Muscle of back (tissue), 11 donors: Measurements from ENCODE around the gene SCN7A. TPM values are rescaled to one million over a fixed set of nuclear protein-coding genes. Genes with fewer than 3 reads are reported as not detected.
"Not testable (repeated sequence)": the region's sequence is repeated elsewhere in the genome, so short reads cannot be mapped to it uniquely, and the experiment has no call there.

Experiments
- DNase-seq, 3 donors: peaks; one replicate each; pipeline versions ENCODE4 v3.0.0 to v3.0.0-alpha.2; 2013
- polyA plus RNA-seq, 10 donors: library from polyadenylated mRNA; unstranded; fragments of 120-200 nt; gene quantifications; one replicate each; pipeline ENCODE4 v1.2.1, GENCODE V29; 2013; ENCODE audit not compliant: insufficient read length in 10 of 10

SCN7A gene
- polyA plus RNA-seq, 10 donors, result 42.8 to 85.7 (median 55.6) TPM

GRCh38 chr2:166455823-166456222, 38.2 kb downstream of the SCN7A start:
- DNase-seq, result not testable (repeated sequence)

GRCh38 chr2:166454006-166454595, 39.9 kb downstream of the SCN7A start:
- no peak for DNase-seq

DNA sequence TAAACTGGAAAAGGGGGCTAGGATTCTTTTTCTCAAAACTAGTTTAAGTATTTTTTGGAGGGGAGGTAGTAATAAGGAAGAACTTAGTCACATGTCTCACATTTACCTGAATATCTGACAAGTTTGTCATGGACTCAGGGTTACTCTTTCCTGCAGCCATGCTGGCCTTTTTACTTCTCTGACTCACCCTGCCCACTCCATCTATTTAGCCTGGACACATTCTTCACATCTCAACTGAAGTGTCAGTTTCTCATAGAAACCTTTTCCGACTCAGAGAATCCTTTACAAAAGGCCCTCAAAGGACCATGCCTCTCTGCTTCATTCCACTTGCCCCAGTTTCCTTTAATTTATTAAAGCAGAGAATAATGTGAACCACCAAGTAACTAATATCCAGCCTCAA, 42.6 kb downstream of the SCN7A start:
- no peak for DNase-seq

GRCh38 chr2:166449439-166449838, 44.6 kb downstream of the SCN7A start:
- DNase-seq, result no peak

DNA sequence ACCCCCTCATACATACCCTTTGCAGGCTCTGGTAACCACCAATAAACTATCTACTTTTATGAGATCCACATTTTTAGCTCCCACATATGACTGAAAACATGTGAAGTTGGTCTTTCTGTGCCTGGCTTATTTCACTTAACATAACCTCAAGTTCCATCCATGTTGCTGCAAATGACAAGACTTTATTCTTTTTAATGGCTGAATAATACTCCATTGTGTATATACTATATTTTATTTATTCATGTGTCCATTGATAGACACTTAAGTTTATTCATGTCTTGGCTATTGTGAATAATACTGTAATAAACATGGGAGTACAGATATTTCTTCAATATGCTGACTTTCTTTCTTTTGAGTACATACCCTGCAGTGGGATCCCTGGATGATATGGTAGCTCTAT, 45.9 kb downstream of the SCN7A start:
- no peak for DNase-seq

DNA sequence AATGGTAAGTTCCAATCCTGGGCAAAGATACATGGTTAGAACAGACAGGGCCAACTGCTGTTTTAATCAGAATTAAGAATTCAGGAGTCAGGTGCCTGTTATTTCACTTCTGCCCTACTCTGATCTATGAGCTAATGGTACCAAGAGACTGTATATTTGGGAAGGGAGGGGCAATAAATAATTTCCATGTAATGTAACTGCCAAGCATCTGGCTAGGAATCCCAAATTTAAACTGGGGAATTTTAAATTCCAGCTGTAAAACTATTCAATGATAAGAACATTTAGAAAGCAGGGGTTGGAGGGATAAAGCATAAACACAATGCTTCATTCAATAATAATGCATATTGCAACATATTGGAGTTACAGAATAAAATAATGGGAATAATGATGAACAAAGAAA, 49.7 kb downstream of the SCN7A start:
- DNase-seq, result peak; percentile 0 to 52 (median 14)

DNA sequence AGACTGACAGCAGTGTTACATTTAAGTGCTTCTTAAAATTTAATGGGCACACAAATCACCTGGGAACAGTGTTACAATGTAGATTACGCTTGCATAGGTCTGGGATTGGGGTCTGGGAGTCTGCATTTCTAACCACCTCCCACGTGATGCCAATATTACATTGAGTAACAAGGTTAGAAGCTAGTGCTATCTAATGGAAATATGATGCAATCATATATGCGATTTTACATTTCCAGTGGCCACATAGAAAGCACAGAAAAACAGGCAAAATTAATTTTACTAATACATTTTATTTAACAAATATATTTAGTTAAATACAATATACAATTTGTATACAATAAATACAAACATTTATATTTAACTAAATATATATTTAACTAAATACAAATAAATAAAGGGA, 53.7 kb downstream of the SCN7A start:
- DNase-seq, result no peak

DNA sequence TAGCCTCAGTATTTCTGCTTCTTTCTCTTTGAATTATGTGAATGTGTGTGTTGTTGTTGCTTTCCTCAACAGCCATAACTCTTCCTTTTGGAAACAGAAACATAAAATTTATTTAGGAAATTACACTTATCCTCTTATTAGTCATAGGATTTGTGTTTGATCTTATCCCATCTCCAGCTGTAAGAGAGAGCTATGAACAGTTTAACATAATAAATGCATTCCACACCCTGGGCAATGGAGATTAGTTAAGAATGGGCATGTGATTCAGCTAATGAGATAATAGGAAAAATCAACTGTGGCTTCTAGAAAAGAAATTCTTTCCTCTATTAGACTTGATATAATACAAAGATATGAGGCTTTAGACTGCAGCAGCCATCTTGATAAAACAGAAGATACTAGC, 55.0 kb downstream of the SCN7A start:
- no peak for DNase-seq

GRCh38 chr2:166436976-166437375, 57.1 kb downstream of the SCN7A start:
- DNase-seq, result no peak

DNA sequence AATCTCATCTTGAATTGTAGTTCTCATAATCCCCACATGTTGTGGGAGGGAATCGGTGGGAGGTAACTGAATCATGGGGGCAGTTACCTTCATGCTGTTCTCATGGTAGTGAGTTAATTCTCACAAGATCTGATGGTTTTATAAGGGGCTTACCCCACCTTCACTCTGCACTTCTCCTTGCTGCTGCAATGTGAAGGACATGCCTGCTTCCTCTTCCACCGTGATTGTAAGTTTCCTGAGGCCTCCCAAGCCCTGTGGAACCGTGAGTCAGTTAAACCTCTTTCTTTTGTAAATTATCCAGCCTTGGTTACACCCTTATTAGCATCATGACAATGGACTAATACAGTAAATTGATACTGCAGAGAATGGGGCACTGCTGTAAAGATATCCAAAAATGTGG, 57.9 kb downstream of the SCN7A start:
- no peak for DNase-seq

- DNase-seq, result no peak
Measured at GRCh38 chr2:166434491-166434890, 59.6 kb downstream of the SCN7A start.

DNA sequence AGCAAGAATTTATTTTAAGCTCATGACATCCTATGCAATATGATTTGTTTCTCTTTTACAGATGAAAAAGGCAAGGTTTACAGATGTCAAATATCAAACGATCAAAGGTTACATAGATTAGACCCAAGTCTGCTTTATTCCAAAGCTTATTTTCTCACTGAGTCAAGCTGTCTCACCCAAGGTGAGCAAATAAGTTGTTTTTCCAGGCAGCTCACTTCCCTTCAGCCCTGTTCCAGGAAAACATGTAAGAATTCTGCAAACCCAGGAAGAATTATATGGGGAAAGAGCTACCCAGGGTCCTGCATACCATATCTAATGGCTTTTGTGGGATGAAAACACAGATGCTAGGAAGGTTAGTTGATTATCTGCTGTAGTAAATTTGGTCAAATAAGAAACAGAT, 60.6 kb downstream of the SCN7A start:
- no peak for DNase-seq

DNA sequence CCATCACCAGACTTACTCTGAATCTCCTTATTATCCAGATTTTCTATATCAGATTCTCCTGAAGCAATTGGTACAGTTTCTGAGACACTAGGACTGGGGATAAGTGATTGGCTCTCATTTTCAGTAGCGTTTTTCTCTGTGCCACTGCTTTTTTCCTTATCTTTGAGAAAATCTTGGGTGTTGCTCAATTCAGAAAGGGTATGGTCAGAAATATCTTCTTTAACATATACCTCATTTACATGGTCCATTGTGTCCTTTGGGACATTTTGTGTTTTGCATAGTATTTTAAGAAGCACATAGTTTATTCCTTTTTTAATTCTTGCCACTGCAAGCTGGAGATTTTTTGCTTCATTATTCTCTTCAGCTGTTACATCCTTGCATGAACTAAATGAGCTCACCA, 61.7 kb downstream of the SCN7A start:
- DNase-seq, result no peak

- DNase-seq, result no peak
Measured at GRCh38 chr2:166424841-166425240, 69.2 kb downstream of the SCN7A start.

GRCh38 chr2:166419616-166419934, 74.5 kb downstream of the SCN7A start:
- DNase-seq, result peak in 2 of 3 donors; percentile 13 to 20

DNA sequence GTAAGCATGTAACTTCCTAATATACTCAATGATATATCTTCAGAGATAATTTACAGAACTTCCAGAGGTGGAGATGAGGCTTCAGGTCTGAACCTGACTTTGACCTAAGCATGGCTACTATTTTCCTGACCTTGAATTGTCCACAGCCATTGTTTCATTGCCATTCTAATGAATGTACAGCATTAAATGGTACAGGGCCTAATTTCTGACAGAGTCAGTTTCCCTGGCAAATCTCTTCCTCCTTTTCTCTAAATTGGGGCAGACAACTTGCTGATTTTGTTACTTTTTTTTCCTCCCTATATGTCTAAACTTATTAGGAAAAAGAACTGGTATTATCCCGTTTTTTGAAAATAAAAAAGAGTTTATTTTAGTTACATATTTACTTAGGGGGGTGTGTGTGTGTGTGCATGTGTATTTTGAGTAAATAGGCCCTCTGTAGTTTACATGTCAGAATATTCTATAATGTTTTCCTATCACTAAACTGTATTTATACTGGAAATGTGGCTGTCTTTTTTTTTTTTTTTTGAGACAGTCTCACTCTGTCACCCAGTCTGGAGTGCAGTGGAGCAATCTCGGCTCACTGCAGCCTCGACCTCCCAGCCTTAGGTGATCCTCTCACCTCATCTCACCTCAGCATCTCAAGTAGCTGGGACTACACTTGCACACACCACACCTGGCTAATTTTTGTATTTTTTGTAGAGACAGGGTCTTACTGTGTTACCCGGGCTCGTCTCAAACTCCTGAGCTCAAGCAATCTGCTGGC, 75.0 kb downstream of the SCN7A start:
- DNase-seq, result no peak

GRCh38 chr2:166417669-166418068, 76.4 kb downstream of the SCN7A start:
- peak; percentile 28 to 49 (median 33) for DNase-seq

GRCh38 chr2:166413255-166413654, 80.8 kb downstream of the SCN7A start:
- no peak for DNase-seq

DNA sequence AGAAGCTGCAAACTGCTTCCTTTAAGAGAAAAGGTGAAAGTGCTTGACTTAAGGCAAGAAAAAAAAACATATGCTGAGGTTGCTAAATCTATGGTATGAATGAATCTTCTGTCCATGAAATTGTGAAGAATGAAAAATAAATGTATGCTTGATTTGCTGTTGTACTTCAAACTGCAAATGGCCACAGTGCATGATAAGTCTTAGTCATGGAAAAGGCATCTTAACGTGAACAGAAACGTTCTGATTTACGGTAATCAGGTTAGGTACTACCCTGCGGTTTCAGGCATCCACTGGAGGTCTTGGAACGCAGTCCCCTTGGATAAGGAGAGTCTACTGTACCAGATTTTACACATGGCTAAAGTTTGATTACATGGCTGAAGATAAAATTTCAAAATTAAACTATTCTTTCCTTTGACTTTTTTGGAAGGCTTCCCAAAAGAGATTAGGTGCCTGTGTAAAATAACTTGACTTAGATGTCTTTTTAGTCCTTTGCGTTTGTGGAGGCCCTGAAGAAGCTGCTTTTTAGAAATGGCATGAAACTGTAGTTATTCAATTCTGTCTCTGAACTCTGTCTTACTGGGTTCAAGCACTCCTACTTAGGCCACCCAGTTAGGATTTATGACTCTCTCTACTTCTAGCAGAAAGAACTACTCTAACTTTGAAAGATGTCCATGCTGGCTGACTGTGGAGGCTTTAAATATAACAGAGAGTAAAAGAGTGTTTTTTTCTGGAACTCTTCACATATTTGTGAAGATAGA, 82.4 kb downstream of the SCN7A start:
- peak in 1 of 3 donors; percentile 33 for DNase-seq

DNA sequence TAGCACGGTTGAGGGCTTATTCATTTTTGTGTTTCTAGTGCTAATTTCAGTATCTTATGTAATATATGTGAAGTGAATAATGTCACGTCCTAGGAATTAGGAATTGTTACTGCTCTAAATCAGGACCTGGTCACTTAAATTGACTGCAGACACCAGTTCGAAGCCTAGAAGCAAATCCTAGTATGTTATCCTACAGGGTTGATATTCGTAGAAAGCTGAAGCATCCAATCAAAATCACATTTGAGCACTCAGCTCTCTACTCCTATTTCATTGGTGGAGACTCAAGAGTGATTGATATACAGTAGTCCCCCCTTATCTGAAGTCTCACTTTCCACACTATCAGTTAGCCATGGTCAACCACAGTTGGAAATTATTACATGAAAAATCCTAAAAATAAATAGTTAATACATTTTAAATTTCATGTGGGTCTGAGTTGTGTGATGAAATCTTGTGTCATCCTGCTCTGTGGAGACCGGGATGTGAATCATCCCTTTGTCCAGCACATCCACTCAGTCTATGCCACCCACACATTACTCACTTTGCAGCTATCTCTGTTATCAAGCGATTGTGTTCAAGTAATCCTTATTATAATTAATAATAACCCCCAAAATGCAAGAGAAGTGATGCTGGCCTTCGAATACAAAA, 83.1 kb downstream of the SCN7A start:
- DNase-seq, result peak in 1 of 3 donors; percentile 73

GRCh38 chr2:166407746-166408145, 86.3 kb downstream of the SCN7A start:
- not testable (repeated sequence) for DNase-seq

DNA sequence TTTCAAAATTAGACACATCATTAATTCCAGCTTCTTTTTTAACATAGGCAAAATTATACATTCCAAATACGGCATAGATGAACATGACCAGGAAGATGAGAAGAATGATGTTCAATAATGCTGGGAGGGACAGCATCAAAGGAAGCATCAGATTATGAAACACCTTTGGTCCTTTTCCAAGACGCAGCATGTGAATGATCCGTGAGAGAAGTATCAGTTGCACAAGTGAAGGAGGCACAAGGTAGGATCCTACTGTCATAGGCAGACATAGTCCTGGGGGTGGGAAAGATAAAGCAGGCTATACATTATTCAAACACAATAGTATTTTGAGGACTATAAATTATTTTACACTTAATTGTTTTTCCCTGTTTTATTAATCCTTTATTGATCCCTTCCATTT, 87.7 kb downstream of the SCN7A start:
- no peak for DNase-seq

- DNase-seq, result no peak
Measured at GRCh38 chr2:166405569-166405926, 88.5 kb downstream of the SCN7A start.
